ENCODE data around the gene PSMA6. TPM values are rescaled to one million over a fixed set of nuclear protein-coding genes. Genes with fewer than 3 reads are reported as not detected.
A peak's percentile ranks its signal among the peaks of the same experiment; 100 is the strongest.

Gene PSMA6
- total and polyA plus RNA-seq, 10 of the 15 experiments (the other 5 are each of a cell fraction or from before 2014, with no cell fraction given) = 267 to 1,363 (median 402) TPM

DNA sequence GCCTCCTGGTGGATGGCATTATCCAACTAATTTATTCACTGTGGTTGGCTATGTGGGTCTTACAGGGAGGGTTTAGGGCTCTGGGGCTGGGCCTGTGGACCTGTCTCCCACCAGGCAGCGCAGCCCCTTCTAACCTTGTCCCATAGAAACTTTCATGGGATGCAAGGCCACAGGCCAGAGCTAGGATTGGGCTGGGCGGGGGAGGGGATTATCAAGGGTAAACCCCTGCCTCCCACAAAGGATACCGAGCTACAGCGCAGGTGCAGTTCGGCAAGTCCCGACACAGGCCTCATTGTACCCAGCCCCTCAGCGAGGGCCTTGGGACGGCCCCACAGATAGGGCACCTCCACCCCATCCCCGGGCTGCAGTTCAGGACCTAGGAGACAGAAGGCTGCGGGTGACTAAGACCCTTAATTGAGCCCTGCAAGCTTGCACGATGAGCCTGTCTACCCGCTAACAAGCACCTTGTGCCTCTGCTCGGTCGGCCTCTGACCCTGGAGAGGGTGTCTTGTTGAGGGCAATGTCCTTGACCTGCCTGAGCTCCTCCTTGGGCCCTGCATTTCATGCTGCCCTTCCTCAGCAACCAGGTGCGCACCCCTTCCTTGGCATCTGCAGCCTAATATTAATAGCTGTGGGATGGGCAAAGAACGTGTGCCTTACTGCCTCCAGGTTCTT is 46.7 kb downstream of the PSMA6 start (continued):
- TF ChIP-seq, protein P1, sequence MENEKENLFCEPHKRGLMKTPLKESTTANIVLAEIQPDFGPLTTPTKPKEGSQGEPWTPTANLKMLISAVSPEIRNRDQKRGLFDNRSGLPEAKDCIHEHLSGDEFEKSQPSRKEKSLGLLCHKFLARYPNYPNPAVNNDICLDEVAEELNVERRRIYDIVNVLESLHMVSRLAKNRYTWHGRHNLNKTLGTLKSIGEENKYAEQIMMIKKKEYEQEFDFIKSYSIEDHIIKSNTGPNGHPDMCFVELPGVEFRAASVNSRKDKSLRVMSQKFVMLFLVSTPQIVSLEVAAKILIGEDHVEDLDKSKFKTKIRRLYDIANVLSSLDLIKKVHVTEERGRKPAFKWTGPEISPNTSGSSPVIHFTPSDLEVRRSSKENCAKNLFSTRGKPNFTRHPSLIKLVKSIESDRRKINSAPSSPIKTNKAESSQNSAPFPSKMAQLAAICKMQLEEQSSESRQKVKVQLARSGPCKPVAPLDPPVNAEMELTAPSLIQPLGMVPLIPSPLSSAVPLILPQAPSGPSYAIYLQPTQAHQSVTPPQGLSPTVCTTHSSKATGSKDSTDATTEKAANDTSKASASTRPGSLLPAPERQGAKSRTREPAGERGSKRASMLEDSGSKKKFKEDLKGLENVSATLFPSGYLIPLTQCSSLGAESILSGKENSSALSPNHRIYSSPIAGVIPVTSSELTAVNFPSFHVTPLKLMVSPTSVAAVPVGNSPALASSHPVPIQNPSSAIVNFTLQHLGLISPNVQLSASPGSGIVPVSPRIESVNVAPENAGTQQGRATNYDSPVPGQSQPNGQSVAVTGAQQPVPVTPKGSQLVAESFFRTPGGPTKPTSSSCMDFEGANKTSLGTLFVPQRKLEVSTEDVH (IDR thresholded peaks at IDR 0.05; ENCODE audit: low read depth, partially characterized antibody) = no peak
- TF ChIP-seq TCF12 (IDR thresholded peaks at IDR 0.05; ENCODE audit: low read depth, low read length) (no peak), NFXL1 (IDR thresholded peaks at IDR 0.05; ENCODE audit: borderline replicate concordance) (no peak), HDGF (IDR thresholded peaks at IDR 0.05) (no peak)

DNA sequence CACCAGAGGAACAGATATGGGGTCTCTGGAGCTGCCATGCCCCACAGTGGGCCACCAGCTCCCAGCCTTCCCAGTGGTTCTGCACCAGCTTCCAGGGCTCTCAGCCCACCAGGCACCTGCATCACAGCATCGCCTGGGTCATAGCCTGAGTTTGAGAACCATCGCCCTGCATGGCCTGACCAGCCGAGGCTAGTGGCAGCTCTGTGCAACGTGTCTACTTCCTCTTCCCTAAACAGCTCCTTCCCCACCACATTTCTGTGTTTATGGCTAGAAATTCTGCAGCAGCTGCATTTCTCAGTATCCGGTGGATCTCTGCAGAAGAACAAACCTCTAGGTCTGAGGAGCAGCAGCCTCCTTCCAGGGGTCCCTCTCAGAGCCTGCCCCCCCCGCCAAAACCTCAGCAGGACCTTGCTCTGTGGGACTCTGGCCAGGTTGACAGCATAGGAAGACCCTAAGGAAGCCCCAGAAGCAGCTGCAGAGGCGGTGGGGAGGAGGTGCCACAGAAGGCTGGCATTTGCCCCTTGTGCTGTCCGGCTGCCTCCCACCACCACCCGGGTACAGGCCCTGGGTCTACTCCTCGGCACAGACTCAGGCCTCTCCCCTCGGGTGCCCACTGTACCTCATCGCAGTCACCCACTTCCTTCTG is 47.7 kb downstream of the PSMA6 start:
- Histone ChIP-seq H3K4me1 (ENCODE audit: control insufficient read depth, insufficient read depth, low read length) (peaks cover 13% of the 10 kb centered on the region), H2AFZ (ENCODE audit: control insufficient read depth, low read depth, low read length) (peak overlapping the region; percentile 41), H3K79me2 (ENCODE audit: control insufficient read depth, insufficient read depth, low read length) (no peaks in the 10 kb centered on the region), H3K4me2 (ENCODE audit: control insufficient read depth, insufficient read depth) (no peak overlapping the region), H3K4me3 (no peak overlapping the region), H3K36me3 (ENCODE audit: control insufficient read depth in 2 of 2, insufficient read depth in 2 of 2, low read length in 1 of 2) (no peaks in the 10 kb centered on the region), H4K20me1 (ENCODE audit: control insufficient read depth, insufficient read depth) (no peaks in the 10 kb centered on the region), H3K27ac (ENCODE audit: control insufficient read depth, insufficient read depth) (no peak overlapping the region), H3K9ac (ENCODE audit: control insufficient read depth, insufficient read depth, low read length) (no peak overlapping the region), H3K27me3 (replicated peaks in 1 of 2; ENCODE audit: control insufficient read depth in 2 of 2, insufficient read depth in 2 of 2, low read length in 1 of 2) (no peaks in the 10 kb centered on the region), H3K9me3 (replicated peaks; ENCODE audit: control insufficient read depth, insufficient read depth, low read length) (no peaks in the 10 kb centered on the region)
- DNase-seq (ENCODE audit: low read depth, low spot score) (no peak), ATAC-seq (peak; percentile 76), FAIRE-seq (peak; percentile 72)
- intact Hi-C loops (cut with micrococcal nuclease; ENCODE audit: unreplicated experiment) (no loop called here), in situ Hi-C loops (cut with MboI) (no loop called here)
- RAD21 ChIA-PET (ENCODE audit: unreplicated experiment) = interaction anchor here (0.8 to 0.9 kb wide), 2 partner anchors 14 to 39 kb away, joined by 3 read pairs; no protein-coding TSS in a partner anchor
- SMC1A ChIA-PET (ENCODE audit: uncharacterized antibody, unreplicated experiment) = interaction anchor here (0.7 to 1.3 kb wide), 6 partner anchors 18 to 54 kb away, joined by 3 to 4 read pairs (median 3); no protein-coding TSS in a partner anchor
- no TSS peak for BruUV-seq (replicated peaks)
- POLR2A ChIA-PET = interaction anchor here (0.6 to 1.0 kb wide), 2 partner anchors 27 to 324 kb away, joined by 3 to 7 read pairs; no protein-coding TSS in a partner anchor
- CTCF ChIA-PET = interaction anchor here (0.8 kb wide), 1 partner anchor 69 kb away, joined by 3 read pairs; no protein-coding TSS in a partner anchor
- 47% methylated on average over 12 of the region's 12 CpGs for WGBS (ENCODE audit: insufficient coverage, insufficient replicate concordance, low lambda C conversion rate, missing lambda C conversion rate)
- peak; percentile 14; the same call in 1 of the 2 replicates for TF ChIP-seq EED (IDR thresholded peaks at IDR 0.05; ENCODE audit: low read depth)
- 0 out of 4 replicates have a peak, but pooled peaks of 1 of the 2 experiments have one; percentile 17 for TF ChIP-seq ETV6 (conservative IDR thresholded peaks at IDR 0.05 in 1 of 2, IDR thresholded peaks at IDR 0.05 in 1 of 2; ENCODE audit: borderline replicate concordance in 1 of 2, low read depth in 1 of 2)
- no peak for TF ChIP-seq MXI1 (IDR thresholded peaks at IDR 0.05; ENCODE audit: low read depth, low read length)
- TF ChIP-seq, protein P2, sequence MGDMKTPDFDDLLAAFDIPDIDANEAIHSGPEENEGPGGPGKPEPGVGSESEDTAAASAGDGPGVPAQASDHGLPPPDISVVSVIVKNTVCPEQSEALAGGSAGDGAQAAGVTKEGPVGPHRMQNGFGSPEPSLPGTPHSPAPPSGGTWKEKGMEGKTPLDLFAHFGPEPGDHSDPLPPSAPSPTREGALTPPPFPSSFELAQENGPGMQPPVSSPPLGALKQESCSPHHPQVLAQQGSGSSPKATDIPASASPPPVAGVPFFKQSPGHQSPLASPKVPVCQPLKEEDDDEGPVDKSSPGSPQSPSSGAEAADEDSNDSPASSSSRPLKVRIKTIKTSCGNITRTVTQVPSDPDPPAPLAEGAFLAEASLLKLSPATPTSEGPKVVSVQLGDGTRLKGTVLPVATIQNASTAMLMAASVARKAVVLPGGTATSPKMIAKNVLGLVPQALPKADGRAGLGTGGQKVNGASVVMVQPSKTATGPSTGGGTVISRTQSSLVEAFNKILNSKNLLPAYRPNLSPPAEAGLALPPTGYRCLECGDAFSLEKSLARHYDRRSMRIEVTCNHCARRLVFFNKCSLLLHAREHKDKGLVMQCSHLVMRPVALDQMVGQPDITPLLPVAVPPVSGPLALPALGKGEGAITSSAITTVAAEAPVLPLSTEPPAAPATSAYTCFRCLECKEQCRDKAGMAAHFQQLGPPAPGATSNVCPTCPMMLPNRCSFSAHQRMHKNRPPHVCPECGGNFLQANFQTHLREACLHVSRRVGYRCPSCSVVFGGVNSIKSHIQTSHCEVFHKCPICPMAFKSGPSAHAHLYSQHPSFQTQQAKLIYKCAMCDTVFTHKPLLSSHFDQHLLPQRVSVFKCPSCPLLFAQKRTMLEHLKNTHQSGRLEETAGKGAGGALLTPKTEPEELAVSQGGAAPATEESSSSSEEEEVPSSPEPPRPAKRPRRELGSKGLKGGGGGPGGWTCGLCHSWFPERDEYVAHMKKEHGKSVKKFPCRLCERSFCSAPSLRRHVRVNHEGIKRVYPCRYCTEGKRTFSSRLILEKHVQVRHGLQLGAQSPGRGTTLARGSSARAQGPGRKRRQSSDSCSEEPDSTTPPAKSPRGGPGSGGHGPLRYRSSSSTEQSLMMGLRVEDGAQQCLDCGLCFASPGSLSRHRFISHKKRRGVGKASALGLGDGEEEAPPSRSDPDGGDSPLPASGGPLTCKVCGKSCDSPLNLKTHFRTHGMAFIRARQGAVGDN (IDR thresholded peaks at IDR 0.05) = peak; percentile 55; the same call in 1 of the 2 replicates
- TF ChIP-seq POLR2A (IDR thresholded peaks at IDR 0.05; ENCODE audit: low read depth, low read length) = peak; percentile 49; the same call in 1 of the 2 replicates
- peak; percentile 49; the same call in 1 of the 2 replicates for TF ChIP-seq SPI1 (IDR thresholded peaks at IDR 0.05; ENCODE audit: borderline replicate concordance, insufficient read depth, low read depth, low read length)
- TF ChIP-seq TBL1XR1 (IDR thresholded peaks at IDR 0.05; ENCODE audit: low read depth, low read length) = no peak

Data from GM12878 (cell line).